HEK293 (cell line): ENCODE measurements around the gene HPDL.

Source experiments
- TCF7L2 ChIP-seq: IDR thresholded peaks from 2 replicates; pipeline ENCODE4 v1.6.1; 2011; ENCODE audit warnings: low read depth, mild to moderate bottlenecking, inconsistent platforms, low read length, moderate library complexity, borderline replicate concordance
- ZNF211 ChIP-seq: fragments of 450-650 bp; formaldehyde crosslinking; IDR thresholded peaks from 2 replicates; pipeline ENCODE4 v1.5.1; 2016; ENCODE audit warnings: low read depth, missing biosample characterization, missing genetic modification characterization
- ZNF48 ChIP-seq: fragments of 450-650 bp; formaldehyde crosslinking; IDR thresholded peaks from 2 replicates; pipeline ENCODE4 v1.5.1; 2016; ENCODE audit warnings: missing biosample characterization, missing genetic modification characterization
- ZNF621 ChIP-seq: fragments of 450-650 bp; formaldehyde crosslinking; IDR thresholded peaks from 2 replicates; pipeline ENCODE4 v1.5.1; 2017; ENCODE audit warnings: missing biosample characterization, missing genetic modification characterization
- ZNF660 ChIP-seq: fragments of 450-650 bp; IDR thresholded peaks from 2 replicates; pipeline ENCODE4 v1.5.1; 2018; ENCODE audit warnings: missing biosample characterization, mild to moderate bottlenecking, missing genetic modification characterization
- TF ChIP-seq, protein P1 (sequence below): fragments of 450-650 bp; formaldehyde crosslinking; IDR thresholded peaks from 2 replicates; pipeline ENCODE4 v1.5.1; 2016; ENCODE audit warnings: missing biosample characterization, missing genetic modification characterization
- TF ChIP-seq, protein P2 (sequence below): fragments of 450-650 bp; formaldehyde crosslinking; IDR thresholded peaks from 2 replicates; pipeline ENCODE4 v1.5.1; 2016; ENCODE audit warnings: missing biosample characterization, missing genetic modification characterization

DNA sequence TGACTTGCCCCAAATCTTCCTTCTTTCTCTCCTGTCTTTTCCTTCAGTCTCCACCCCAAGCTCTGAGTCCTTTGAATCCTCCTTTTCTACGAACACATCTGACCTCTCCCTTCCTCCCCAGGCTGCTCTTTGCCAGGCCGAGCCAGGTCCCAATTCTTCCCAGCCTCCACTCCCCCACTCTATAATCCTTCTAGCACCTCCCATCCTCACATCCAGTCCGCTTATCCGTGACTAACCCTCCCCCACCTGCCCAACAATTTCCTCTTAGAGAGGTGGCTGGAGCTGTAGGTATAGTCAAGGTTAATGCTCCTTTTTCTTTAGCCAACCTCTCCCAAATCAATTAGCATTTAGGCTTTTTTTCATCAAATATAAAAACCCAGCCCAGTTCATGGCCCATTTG, 9.5 kb upstream of the HPDL start:
- TF ChIP-seq ZNF48 (no peak), ZNF621 (no peak), ZNF660 (tag by site-specific recombination) (no peak), TCF7L2 (no peak), ZNF211 (no peak)
- TF ChIP-seq, protein P1, sequence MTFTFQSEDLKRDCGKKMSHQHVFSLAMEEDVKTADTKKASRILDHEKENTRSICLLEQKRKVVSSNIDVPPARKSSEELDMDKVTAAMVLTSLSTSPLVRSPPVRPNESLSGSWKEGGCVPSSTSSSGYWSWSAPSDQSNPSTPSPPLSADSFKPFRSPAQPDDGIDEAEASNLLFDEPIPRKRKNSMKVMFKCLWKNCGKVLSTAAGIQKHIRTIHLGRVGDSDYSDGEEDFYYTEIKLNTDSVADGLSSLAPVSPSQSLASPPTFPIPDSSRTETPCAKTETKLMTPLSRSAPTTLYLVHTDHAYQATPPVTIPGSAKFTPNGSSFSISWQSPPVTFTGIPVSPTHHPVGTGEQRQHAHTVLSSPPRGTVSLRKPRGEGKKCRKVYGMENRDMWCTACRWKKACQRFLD, result no peak
- TF ChIP-seq, protein P2, sequence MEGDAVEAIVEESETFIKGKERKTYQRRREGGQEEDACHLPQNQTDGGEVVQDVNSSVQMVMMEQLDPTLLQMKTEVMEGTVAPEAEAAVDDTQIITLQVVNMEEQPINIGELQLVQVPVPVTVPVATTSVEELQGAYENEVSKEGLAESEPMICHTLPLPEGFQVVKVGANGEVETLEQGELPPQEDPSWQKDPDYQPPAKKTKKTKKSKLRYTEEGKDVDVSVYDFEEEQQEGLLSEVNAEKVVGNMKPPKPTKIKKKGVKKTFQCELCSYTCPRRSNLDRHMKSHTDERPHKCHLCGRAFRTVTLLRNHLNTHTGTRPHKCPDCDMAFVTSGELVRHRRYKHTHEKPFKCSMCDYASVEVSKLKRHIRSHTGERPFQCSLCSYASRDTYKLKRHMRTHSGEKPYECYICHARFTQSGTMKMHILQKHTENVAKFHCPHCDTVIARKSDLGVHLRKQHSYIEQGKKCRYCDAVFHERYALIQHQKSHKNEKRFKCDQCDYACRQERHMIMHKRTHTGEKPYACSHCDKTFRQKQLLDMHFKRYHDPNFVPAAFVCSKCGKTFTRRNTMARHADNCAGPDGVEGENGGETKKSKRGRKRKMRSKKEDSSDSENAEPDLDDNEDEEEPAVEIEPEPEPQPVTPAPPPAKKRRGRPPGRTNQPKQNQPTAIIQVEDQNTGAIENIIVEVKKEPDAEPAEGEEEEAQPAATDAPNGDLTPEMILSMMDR (tag by site-specific recombination), result no peak
